H1 (cell line): Measurements from ENCODE around the gene COL10A1. TPM values are rescaled to one million over a fixed set of nuclear protein-coding genes. Genes with fewer than 3 reads are reported as not detected.

ENCODE experiments used
- SIN3A ChIP-seq, 2 experiments: IDR thresholded peaks in 1 of 2; conservative IDR thresholded peaks in 1 of 2; 2 replicates each; pipeline ENCODE4 v1.6.1; 2011 to 2012; ENCODE audit warnings: low read length in 2 of 2, improper control_type of control experiment in 1 of 2, low read depth in 1 of 2, mild to moderate bottlenecking in 1 of 2
- TCF12 ChIP-seq: IDR thresholded peaks from 2 replicates; pipeline ENCODE4 v1.6.1; 2011; ENCODE audit warnings: low read depth, mild to moderate bottlenecking, low read length
- polyA plus RNA-seq, 7 experiments: library from polyadenylated mRNA; depleted of rRNA in 3 of 7; stranded (reverse) in 5 of 7; unstranded in 2 of 7; fragments of >200 nt in 5 of 7; fragments of 200-250 nt in 2 of 7; gene quantifications; 1 replicate in 5 of 7; 2 replicates in 1 of 7; 4 replicates in 1 of 7; pipeline versions ENCODE4 v1.2.1 to v1.2.3, GENCODE V29; 2011 to 2013; ENCODE audit warnings: missing spikeins in 2 of 7, mixed read lengths in 2 of 7
- total RNA-seq: library from RNA; stranded (reverse); fragmentation: NEBNext Ultra II Directional; extraction: Animal tissue kit (Norgen Biotek cat#: 25700); gene quantifications from 2 replicates; pipeline ENCODE4 v1.2.1, GENCODE V29; 2021

Gene COL10A1
- total and polyA plus RNA-seq, 2 of the 8 experiments (the other 6 are each of a cell fraction or from before 2014, with no cell fraction given) = not detected

DNA sequence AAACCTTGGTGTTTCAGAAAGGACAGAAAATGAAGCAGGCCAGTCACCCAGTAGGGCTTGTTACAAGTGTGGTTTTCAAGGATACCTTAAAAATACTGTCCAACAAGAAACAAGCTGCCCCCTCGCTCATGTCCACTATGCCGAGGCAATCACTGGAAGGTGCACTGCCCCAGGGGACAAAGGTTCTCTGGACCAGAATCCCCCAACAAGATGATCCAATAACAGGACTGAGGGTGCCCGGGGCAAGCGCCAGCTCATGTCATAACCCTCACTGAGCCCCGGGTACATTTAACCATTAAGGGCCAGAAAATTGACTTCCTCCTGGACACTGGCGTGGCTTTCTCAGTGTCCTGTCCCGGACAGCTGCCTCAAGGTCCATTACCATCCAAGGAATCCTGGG is 31.9 kb downstream of the COL10A1 start (continued):
- TF ChIP-seq TCF12 (no peak), SIN3A (conservative IDR thresholded peaks at IDR 0.05 in 1 of 2, IDR thresholded peaks at IDR 0.05 in 1 of 2; ENCODE audit: low read depth in 1 of 2, low read length in 2 of 2) (no peak)
